ENCODE data around the gene TTLL6. TPM values are rescaled to one million over a fixed set of nuclear protein-coding genes. Genes with fewer than 3 reads are reported as not detected.

Gene TTLL6
- total RNA-seq, 1 experiment from 2014 or later = 0.29 TPM

DNA sequence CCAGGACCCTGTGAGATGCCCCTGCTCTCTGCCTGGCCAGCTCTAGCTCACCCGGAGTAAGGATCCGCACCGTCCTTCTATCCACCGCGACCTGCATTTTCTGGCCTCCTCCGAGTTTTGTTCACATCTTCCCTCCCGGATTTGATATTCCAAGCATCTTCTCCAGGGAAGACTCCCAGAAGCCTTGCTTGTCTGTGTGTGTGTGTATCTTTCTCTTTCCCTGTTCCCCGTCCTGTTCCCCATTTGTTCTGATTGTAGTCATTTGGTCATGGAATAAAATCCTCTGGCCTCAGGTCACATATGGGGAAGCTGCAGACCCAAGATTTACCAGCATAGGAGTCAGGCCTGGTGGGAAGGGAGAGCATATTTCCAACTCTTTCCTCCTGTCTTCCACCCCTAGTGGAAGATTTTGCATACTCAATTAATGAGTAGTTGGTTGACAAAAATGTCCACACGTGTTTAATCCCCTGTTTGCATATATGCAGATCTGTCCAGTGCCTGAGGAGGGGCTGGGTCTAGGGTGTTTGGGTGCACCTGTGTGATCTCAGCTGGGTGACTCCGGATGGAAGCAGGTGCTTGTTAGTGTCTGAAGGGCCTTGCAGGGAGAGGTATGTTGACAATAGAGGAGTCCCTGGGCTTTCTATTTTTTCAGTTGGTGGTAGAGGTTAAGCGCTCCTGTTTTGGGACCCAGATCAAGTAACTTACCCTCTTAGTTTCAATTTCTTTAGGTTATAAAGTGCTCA, 96.6 kb downstream of the TTLL6 start:
- H3K9ac ChIP-seq (ENCODE audit: low read length) = peak overlapping the region; percentile 90
- POLR2A ChIA-PET (ENCODE audit: unreplicated experiment) = interaction anchor here (0.6 to 1.5 kb wide), 7 partner anchors 8 to 49 kb away, joined by 3 to 18 read pairs (median 4); partner anchors contain the start of gene HOXB13
- intact Hi-C loops (cut with micrococcal nuclease) = no loop called here
- TF ChIP-seq, protein P1, sequence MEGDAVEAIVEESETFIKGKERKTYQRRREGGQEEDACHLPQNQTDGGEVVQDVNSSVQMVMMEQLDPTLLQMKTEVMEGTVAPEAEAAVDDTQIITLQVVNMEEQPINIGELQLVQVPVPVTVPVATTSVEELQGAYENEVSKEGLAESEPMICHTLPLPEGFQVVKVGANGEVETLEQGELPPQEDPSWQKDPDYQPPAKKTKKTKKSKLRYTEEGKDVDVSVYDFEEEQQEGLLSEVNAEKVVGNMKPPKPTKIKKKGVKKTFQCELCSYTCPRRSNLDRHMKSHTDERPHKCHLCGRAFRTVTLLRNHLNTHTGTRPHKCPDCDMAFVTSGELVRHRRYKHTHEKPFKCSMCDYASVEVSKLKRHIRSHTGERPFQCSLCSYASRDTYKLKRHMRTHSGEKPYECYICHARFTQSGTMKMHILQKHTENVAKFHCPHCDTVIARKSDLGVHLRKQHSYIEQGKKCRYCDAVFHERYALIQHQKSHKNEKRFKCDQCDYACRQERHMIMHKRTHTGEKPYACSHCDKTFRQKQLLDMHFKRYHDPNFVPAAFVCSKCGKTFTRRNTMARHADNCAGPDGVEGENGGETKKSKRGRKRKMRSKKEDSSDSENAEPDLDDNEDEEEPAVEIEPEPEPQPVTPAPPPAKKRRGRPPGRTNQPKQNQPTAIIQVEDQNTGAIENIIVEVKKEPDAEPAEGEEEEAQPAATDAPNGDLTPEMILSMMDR (conservative IDR thresholded peaks at IDR 0.05; ENCODE audit: low read depth, low read length) = 0 out of 2 replicates have a peak, but pooled peaks have one; percentile 19
- TF ChIP-seq EZH2phosphoT487 (IDR thresholded peaks at IDR 0.05; ENCODE audit: borderline replicate concordance, low read length) (no peak), EZH2 (IDR thresholded peaks at IDR 0.05; ENCODE audit: low read length, unreplicated experiment) (no peak)
- DNase-seq (peak; percentile 55), ATAC-seq (no peak; the same call in 1 of the 2 replicates)
- H3K9me2 ChIP-seq (replicated peaks; ENCODE audit: low read length) = no peaks in the 10 kb centered on the region
- H3K27ac ChIP-seq (ENCODE audit: low read length) = peak overlapping the region; percentile 87
- peaks cover 39% of the 10 kb centered on the region for H3K4me1 ChIP-seq (ENCODE audit: insufficient read depth, low read length)
- no peaks in the 10 kb centered on the region for H3K36me3 ChIP-seq (ENCODE audit: low read depth, low read length)
- H3K79me2 ChIP-seq (ENCODE audit: low read length) = peaks cover 97% of the 10 kb centered on the region
- peak overlapping the region; percentile 90 for H3K4me3 ChIP-seq (ENCODE audit: low read length)
- CTCF ChIA-PET = interaction anchor here (0.6 to 1.5 kb wide), 4 partner anchors 8 to 153 kb away, joined by 3 to 15 read pairs (median 4); partner anchors contain the start of gene HOXB13
- H3K9me3 ChIP-seq (ENCODE audit: low read length) = no peaks in the 10 kb centered on the region
- H3K4me2 ChIP-seq (ENCODE audit: low read length) = peak overlapping the region; percentile 85
- H3F3A ChIP-seq (ENCODE audit: low read length, unreplicated experiment) = peaks cover 5% of the 10 kb centered on the region
- no peaks in the 10 kb centered on the region for H4K20me1 ChIP-seq (ENCODE audit: low read length)
- peak overlapping the region; percentile 74; the same call in 1 of the 2 replicates for H2AFZ ChIP-seq (ENCODE audit: low read length)
- H3K27me3 ChIP-seq (ENCODE audit: low read length) = no peaks in the 10 kb centered on the region
- BruUV-seq (replicated peaks) = TSS peak; percentile 10

DNA sequence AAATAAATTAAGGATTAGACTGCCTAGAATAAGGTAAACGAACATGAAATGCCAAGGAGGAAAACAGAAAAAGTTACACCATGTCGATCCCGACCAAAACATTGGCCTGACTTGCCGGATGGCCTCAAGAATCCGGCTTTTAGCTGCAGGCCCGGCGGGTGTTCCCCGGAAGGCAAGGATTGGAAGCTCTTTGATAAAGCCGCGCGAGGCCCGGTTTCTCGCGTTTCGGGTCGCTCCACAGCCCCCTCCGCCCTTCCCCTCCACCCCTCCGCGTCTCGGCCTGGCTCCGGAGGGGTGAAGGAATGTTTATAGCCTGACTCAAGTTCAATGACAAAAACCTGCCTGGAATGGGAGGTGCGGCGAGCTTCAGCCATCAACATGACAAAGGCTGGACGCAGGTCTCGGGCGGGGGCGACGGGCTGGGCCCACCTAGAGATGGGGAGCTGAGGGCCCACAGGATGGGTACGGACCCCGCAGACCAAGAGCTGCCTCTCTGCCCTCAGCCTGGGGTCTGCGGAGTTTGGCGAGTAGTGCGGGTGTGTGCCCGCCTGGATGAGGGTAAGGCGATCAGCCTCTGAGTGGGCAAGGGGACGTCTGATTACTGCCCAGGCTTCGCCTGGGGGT, 97.3 kb downstream of the TTLL6 start:
- ATAC-seq (peak; percentile 16), DNase-seq (peak; percentile 91)
- peak overlapping the region; percentile 85 for H3K4me2 ChIP-seq (ENCODE audit: low read length)
- H3K4me1 ChIP-seq (ENCODE audit: insufficient read depth, low read length) = peaks cover 33% of the 10 kb centered on the region
- peak overlapping the region; percentile 74 for H2AFZ ChIP-seq (ENCODE audit: low read length)
- BruUV-seq (replicated peaks) = no TSS peak
- peak overlapping the region; percentile 90 for H3K9ac ChIP-seq (ENCODE audit: low read length)
- H3K9me2 ChIP-seq (replicated peaks; ENCODE audit: low read length) = no peaks in the 10 kb centered on the region
- intact Hi-C loops (cut with micrococcal nuclease) = no loop called here
- H3K27ac ChIP-seq (ENCODE audit: low read length) = peak overlapping the region; percentile 87
- H3K27me3 ChIP-seq (ENCODE audit: low read length) = no peaks in the 10 kb centered on the region
- no peaks in the 10 kb centered on the region for H3K9me3 ChIP-seq (ENCODE audit: low read length)
- no peaks in the 10 kb centered on the region for H3K36me3 ChIP-seq (ENCODE audit: low read depth, low read length)
- peaks cover 5% of the 10 kb centered on the region for H3F3A ChIP-seq (ENCODE audit: low read length, unreplicated experiment)
- CTCF ChIA-PET = interaction anchor here (0.6 to 1.5 kb wide), 5 partner anchors 9 to 154 kb away, joined by 3 to 15 read pairs (median 3); partner anchors contain the start of gene HOXB13
- peaks cover 90% of the 10 kb centered on the region for H3K79me2 ChIP-seq (ENCODE audit: low read length)
- POLR2A ChIA-PET (ENCODE audit: unreplicated experiment) = interaction anchor here (0.6 to 1.5 kb wide), 7 partner anchors 9 to 94 kb away, joined by 3 to 18 read pairs (median 4); partner anchors contain the start of genes HOXB13 and HOXB9
- H3K4me3 ChIP-seq (ENCODE audit: low read length) = peak overlapping the region; percentile 90
- H4K20me1 ChIP-seq (ENCODE audit: low read length) = no peaks in the 10 kb centered on the region
- TF ChIP-seq EZH2 (IDR thresholded peaks at IDR 0.05; ENCODE audit: low read length, unreplicated experiment) = no peak
- TF ChIP-seq, protein P1 (conservative IDR thresholded peaks at IDR 0.05; ENCODE audit: low read depth, low read length) = no peak
- TF ChIP-seq EZH2phosphoT487 (IDR thresholded peaks at IDR 0.05; ENCODE audit: borderline replicate concordance, low read length) = no peak
